Stomach smooth muscle (tissue), 2 donors: ENCODE data around the gene PLEKHA6.

Source experiments
- H3K27ac ChIP-seq: one replicate; pipeline ENCODE4 v1.7.0; 2013; ENCODE audit warnings: mild to moderate bottlenecking, low read length, inconsistent platforms
- H3K27me3 ChIP-seq, 2 donors: one replicate each; pipeline ENCODE4 v1.7.0; 2013; ENCODE audit warnings: low read length in 2 of 2; ENCODE audit not compliant: insufficient read depth in 2 of 2, control insufficient read depth in 1 of 2
- H3K36me3 ChIP-seq, 2 donors: one replicate each; pipeline ENCODE4 v1.7.0; 2013; ENCODE audit warnings: low read length in 2 of 2; ENCODE audit not compliant: control insufficient read depth in 2 of 2, insufficient read depth in 2 of 2
- H3K4me1 ChIP-seq: one replicate; pipeline ENCODE4 v1.7.0; 2013; ENCODE audit warnings: low read length; ENCODE audit not compliant: control insufficient read depth, insufficient read depth
- H3K4me3 ChIP-seq, 2 donors: one replicate each; pipeline ENCODE4 v1.7.0; 2013; ENCODE audit warnings: low read length in 2 of 2
- H3K9ac ChIP-seq, 2 donors: one replicate each; pipeline ENCODE4 v1.7.0; 2013; ENCODE audit warnings: low read length in 2 of 2, mild to moderate bottlenecking in 1 of 2
- H3K9me3 ChIP-seq, 2 donors: one replicate each; pipeline ENCODE4 v1.7.0; 2013; ENCODE audit warnings: low read length in 2 of 2; ENCODE audit not compliant: control insufficient read depth in 2 of 2
- donor health status: healthy.
- donor health status: Pancreatic carcinoma.

PLEKHA6 gene

DNA sequence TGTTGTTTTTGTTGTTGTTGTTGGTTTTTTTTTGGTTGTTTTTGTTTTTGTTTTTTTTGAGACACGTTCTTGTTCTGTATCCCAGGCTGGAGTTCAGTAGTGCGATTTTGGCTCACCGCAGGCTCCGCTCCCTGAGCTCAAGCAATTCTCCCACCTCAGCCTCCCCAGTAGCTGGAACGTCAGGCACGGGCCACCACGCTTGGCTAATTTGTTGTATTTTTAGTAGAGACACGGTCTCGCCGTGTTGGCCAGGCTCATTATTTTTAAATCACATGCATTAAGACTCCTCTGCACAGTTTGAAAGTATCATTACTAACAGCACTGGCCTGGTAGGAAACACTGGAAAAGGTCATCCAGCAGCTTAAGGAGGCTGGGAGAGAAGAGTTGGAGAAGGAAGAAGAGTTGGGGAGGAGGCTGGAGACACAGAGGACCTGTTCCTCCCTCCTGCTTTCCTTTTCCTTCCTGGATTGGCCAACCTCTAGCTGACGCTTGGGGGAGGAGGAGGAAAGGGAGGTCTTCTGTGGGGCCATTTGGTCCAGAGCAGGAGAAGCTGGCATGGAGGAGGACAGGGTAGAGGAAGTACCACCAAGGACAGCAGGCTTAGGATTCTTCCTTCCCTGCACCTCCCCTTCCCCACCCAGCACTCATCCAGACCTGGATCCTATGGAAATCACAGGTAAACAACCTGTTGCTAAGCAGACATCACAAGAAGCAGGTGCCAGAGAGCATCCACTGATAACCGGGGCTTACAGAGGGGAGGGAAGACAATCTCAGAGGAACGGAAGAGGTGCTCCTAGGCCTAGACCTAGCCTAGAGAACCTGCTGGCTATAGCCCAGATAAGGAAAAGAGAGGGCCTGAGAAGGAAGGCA lies 74.1 kb downstream of the PLEKHA6 start:
- H3K9me3 ChIP-seq = no peaks in the 10 kb centered on the region
- H3K9ac ChIP-seq = no peak overlapping the region
- no peaks in the 10 kb centered on the region for H3K36me3 ChIP-seq
- no peak overlapping the region for H3K4me3 ChIP-seq
- peaks cover 6 to 12% of the 10 kb centered on the region in 2 donors for H3K27me3 ChIP-seq
- H3K4me1 ChIP-seq = peaks cover 38% of the 10 kb centered on the region
- H3K27ac ChIP-seq = peak overlapping the region; percentile 6

- H3K9ac ChIP-seq = no peak overlapping the region
- H3K27ac ChIP-seq = no peak overlapping the region
- H3K27me3 ChIP-seq = peaks cover 8 to 14% of the 10 kb centered on the region in 2 donors
- no peak overlapping the region for H3K4me3 ChIP-seq
- no peaks in the 10 kb centered on the region for H3K36me3 ChIP-seq
- H3K9me3 ChIP-seq = no peaks in the 10 kb centered on the region
- H3K4me1 ChIP-seq = peaks cover 40% of the 10 kb centered on the region
Observed at GRCh38 chr1:204284929-204285328, 74.8 kb downstream of the PLEKHA6 start.

DNA sequence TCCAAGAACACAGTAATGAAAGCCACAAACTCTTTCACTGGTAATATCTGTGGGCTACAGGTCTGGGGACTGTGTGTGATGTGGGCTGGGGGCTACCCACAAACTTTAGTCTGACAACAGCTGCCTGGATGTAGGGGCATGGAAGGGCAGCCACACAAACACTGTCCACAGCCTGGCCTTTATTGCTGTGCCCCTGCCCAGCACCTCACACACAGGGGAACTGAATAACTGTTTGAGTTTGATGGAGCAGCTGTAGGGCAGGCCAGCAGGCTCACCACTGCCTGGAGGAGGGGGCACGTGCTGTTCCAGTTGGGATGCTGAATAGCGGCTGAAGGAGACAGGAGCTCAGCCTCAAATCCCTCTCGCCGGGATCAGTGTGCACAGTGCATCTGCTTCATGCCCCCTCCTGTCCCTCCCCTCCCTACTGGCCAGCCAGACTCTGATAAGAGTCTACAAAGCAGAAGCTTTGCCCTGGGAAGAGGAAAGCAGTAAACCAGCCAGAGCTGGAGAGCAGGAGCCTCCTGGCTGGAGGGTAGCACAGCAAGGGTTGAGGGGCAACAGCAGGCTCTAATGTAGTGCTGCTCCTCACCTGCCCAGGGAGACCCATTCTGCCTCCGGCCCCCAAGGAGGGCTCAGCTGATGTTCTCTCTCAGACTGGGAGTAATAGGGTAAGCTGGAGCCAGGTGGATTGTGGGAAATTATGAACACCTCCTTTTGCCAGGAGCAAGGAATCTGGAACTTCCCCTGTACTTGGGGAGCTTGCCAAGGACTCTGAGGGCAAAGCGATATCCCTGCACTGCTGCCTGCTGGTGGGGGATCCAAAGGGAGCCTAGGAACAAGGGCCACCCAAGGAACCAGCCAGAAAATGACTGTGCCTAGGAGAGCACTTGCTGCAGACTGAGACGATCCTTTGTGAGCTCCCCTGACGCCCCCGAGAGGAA lies 75.7 kb downstream of the PLEKHA6 start:
- no peak overlapping the region for H3K9ac ChIP-seq
- H3K4me3 ChIP-seq = no peak overlapping the region
- no peaks in the 10 kb centered on the region for H3K9me3 ChIP-seq
- no peak overlapping the region for H3K27ac ChIP-seq
- H3K36me3 ChIP-seq = no peaks in the 10 kb centered on the region
- H3K4me1 ChIP-seq = peaks cover 40% of the 10 kb centered on the region
- H3K27me3 ChIP-seq = peaks cover 9 to 14% of the 10 kb centered on the region in 2 donors

GRCh38 chr1:204282761-204283221 lies 76.9 kb downstream of the PLEKHA6 start:
- no peak overlapping the region for H3K9ac ChIP-seq
- H3K27ac ChIP-seq = peak overlapping the region; percentile 18
- H3K9me3 ChIP-seq = no peaks in the 10 kb centered on the region
- peaks cover 41% of the 10 kb centered on the region for H3K4me1 ChIP-seq
- no peaks in the 10 kb centered on the region for H3K36me3 ChIP-seq
- H3K27me3 ChIP-seq = peaks cover 9 to 14% of the 10 kb centered on the region in 2 donors
- no peak overlapping the region for H3K4me3 ChIP-seq

- Histone ChIP-seq H3K36me3 (no peaks in the 10 kb centered on the region), H3K27ac (no peak overlapping the region), H3K4me3 (no peak overlapping the region), H3K4me1 (peaks cover 29% of the 10 kb centered on the region), H3K9me3 (no peaks in the 10 kb centered on the region), H3K27me3 (peaks cover 12 to 14% of the 10 kb centered on the region in 2 donors), H3K9ac (no peak overlapping the region)
Observed at GRCh38 chr1:204280099-204280961, 79.4 kb downstream of the PLEKHA6 start.

- Histone ChIP-seq H3K4me1 (peaks cover 31% of the 10 kb centered on the region), H3K9ac (no peak overlapping the region), H3K36me3 (no peaks in the 10 kb centered on the region), H3K27me3 (peaks cover 12 to 15% of the 10 kb centered on the region in 2 donors), H3K9me3 (no peaks in the 10 kb centered on the region), H3K27ac (no peak overlapping the region), H3K4me3 (no peak overlapping the region)
Observed at GRCh38 chr1:204278958-204279357, 80.8 kb downstream of the PLEKHA6 start.

DNA sequence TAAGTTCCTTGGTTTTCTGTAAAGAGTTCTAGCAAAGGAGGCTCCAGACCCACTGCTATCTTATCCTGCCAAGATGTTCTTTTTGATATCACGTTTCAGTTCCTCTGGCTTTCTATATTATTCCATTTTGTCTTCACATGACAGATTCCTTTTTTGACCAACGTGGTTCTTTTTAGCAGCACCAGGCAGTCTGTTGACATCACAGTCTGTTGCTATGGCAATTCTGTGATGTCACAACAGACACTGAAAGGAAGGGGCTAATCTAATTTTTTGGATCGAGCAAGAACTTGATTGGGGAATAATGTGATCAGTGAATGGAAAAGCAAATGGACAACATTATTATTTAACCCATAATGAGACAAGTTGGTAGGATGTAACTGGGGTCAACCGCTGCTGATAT lies 81.5 kb downstream of the PLEKHA6 start:
- no peaks in the 10 kb centered on the region for H3K36me3 ChIP-seq
- no peak overlapping the region for H3K9ac ChIP-seq
- H3K9me3 ChIP-seq = no peaks in the 10 kb centered on the region
- peaks cover 27% of the 10 kb centered on the region for H3K4me1 ChIP-seq
- no peak overlapping the region for H3K27ac ChIP-seq
- no peak overlapping the region for H3K4me3 ChIP-seq
- H3K27me3 ChIP-seq = peaks cover 10 to 11% of the 10 kb centered on the region in 2 donors

DNA sequence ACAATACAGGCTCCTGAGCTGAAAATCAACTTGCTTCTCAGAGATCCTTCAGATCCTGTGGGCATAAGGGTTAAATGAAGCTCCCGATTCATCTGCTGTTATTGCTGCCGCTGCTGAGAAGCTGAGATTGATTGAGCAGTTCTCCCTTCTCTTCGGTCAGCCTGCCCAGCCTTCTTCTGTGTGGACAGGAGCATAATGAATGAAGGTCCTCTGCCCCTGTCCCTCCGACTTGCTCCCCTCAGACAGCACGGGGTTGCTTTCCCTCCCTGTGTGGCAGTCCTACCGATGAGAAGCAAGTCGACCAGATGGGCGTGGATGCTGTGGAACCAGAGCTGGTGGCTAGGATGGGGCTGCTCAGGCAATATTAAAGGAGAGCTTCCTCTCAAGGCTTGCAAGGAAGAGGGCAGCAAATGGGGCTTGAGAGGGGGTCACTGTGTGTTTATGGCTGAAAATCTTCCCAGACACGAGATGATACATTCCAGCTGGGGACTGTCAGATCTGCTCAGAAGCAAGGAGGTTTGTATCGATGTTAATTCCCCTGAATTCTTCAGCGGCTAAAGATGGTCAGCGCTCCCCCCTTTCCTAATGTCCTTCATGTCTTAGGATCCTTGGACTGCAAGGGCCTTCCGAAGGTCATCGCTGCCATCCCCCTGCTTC lies 82.0 kb downstream of the PLEKHA6 start:
- H3K9me3 ChIP-seq = no peaks in the 10 kb centered on the region
- no peak overlapping the region for H3K9ac ChIP-seq
- H3K4me3 ChIP-seq = no peak overlapping the region
- peaks cover 10 to 11% of the 10 kb centered on the region in 2 donors for H3K27me3 ChIP-seq
- peaks cover 0 to 4% of the 10 kb centered on the region in 2 donors for H3K36me3 ChIP-seq
- peaks cover 27% of the 10 kb centered on the region for H3K4me1 ChIP-seq
- no peak overlapping the region for H3K27ac ChIP-seq

DNA sequence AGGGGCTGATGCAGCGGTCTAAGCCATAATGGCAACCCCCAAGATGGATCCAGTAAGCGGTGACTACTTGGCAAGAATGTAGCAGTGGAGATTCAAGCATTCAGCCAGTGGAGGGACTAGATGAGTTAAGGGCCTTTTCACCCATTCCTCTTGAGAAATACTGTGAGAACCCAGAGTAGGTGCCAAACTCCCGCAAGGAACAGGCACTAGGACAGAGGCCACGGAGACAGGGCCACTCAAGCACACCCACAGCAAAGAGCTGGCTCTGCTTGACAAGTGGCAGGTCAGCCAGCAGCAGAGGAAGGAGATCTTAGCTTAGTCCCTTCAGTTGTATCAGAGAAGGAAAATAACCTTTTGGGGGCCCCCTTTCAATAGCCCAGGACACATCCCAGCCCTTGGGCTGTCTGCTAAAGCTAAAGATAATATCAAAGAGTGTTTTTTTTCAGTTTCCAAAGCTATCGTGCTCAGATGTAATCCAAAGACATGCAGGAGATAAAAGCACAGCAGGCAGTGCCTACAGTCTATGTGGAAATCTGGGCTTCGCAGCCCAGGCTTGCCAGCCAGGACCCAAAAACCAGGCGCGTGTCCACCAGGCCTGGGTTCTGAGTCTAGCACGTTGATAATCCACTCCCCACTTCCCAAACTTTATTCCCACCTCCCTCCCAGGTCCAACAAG lies 83.9 kb downstream of the PLEKHA6 start:
- Histone ChIP-seq H3K36me3 (peaks cover 0 to 4% of the 10 kb centered on the region in 2 donors), H3K27me3 (peaks cover 8% of the 10 kb centered on the region in 2 donors), H3K4me1 (peaks cover 16% of the 10 kb centered on the region), H3K9me3 (no peaks in the 10 kb centered on the region), H3K27ac (no peak overlapping the region), H3K9ac (no peak overlapping the region), H3K4me3 (no peak overlapping the region)
